Mucosa of gallbladder (tissue), 1 donor: ENCODE results near the gene SH2D3C. TPM values are rescaled to one million over a fixed set of nuclear protein-coding genes. Genes with fewer than 3 reads are reported as not detected.
A peak's percentile ranks its signal among the peaks of the same experiment; 100 is the strongest.
"Not testable (repeated sequence)": the region's sequence is repeated elsewhere in the genome, so short reads cannot be mapped to it uniquely, and the experiment has no call there.

Experiments
- DNase-seq: peaks from one replicate; pipeline ENCODE4 v3.0.0-alpha.2; 2020; ENCODE audit warnings: low spot score
- total RNA-seq: library from RNA; stranded (reverse); gene quantifications from one replicate; pipeline ENCODE4 v1.2.1, GENCODE V29; 2021
- donor health status: DM: no; HTN: no; CAD: no.

The SH2D3C gene
- total RNA-seq, 1 donor from 2014 or later, result 9.1 TPM

- no peak for DNase-seq
These were observed 13.0 kb downstream of the SH2D3C start for GRCh38 chr9:127765418-127765817.

- no peak for DNase-seq
These were observed 14.5 kb downstream of the SH2D3C start for GRCh38 chr9:127763918-127764384.

GRCh38 chr9:127762111-127762676, 16.3 kb downstream of the SH2D3C start:
- no peak for DNase-seq

- DNase-seq, result no peak
These were observed 16.9 kb downstream of the SH2D3C start for GRCh38 chr9:127761491-127761956.

- no peak for DNase-seq
These were observed 17.4 kb downstream of the SH2D3C start for GRCh38 chr9:127761061-127761460.

- DNase-seq, result no peak
These were observed 19.6 kb downstream of the SH2D3C start for GRCh38 chr9:127758843-127759242.

- not testable (repeated sequence) for DNase-seq
These were observed 21.7 kb downstream of the SH2D3C start for GRCh38 chr9:127756776-127757175.

- DNase-seq, result no peak
These were observed 22.2 kb downstream of the SH2D3C start for GRCh38 chr9:127756233-127756632.

- DNase-seq, result no peak
These were observed 23.1 kb downstream of the SH2D3C start for GRCh38 chr9:127755061-127756060.

GRCh38 chr9:127754099-127755060, 24.1 kb downstream of the SH2D3C start:
- no peak for DNase-seq

- DNase-seq, result no peak
These were observed 24.8 kb downstream of the SH2D3C start for GRCh38 chr9:127753622-127754021.

GRCh38 chr9:127753148-127753547, 25.3 kb downstream of the SH2D3C start:
- no peak for DNase-seq

- no peak for DNase-seq
These were observed 27.0 kb downstream of the SH2D3C start for GRCh38 chr9:127751269-127752054.

GRCh38 chr9:127749090-127749787, 29.2 kb downstream of the SH2D3C start:
- DNase-seq, result no peak

- no peak for DNase-seq
These were observed 31.4 kb downstream of the SH2D3C start for GRCh38 chr9:127746959-127747569.

- DNase-seq, result no peak
These were observed 33.9 kb downstream of the SH2D3C start for GRCh38 chr9:127744398-127745110.

GRCh38 chr9:127742435-127743088, 35.9 kb downstream of the SH2D3C start:
- DNase-seq, result no peak

GRCh38 chr9:127741831-127742434, 36.5 kb downstream of the SH2D3C start:
- DNase-seq, result peak; percentile 72
